GM23248 (cell line): ENCODE measurements around the gene CD300A.

Source experiments
- EZH2 ChIP-seq: fragments of 200-600 bp; sonication (generic); IDR thresholded peaks from 2 replicates; pipeline ENCODE4 v1.6.1; 2018; ENCODE audit warnings: antibody characterized with exemption, mild to moderate bottlenecking; ENCODE audit not compliant: insufficient read depth, poor library complexity, severe bottlenecking
- EZH2phosphoT487 ChIP-seq: fragments of 200-600 bp; sonication (generic); IDR thresholded peaks from 2 replicates; pipeline ENCODE4 v1.6.1; 2018; ENCODE audit warnings: antibody characterized with exemption, moderate library complexity, mild to moderate bottlenecking, low read depth; ENCODE audit not compliant: insufficient read depth

GRCh38 chr17:74527081-74527480, 60.6 kb downstream of the CD300A start:
- no peak for TF ChIP-seq EZH2
- TF ChIP-seq EZH2phosphoT487: no peak
